GM19328 (cell line): ENCODE results near the gene CRHR2.

Experiments
- ATAC-seq: cut with Tn5 transposase; IDR thresholded peaks from one replicate; pipeline ENCODE4 v1.9.1; 2021; ENCODE audit warnings: mild to moderate bottlenecking, moderate library complexity; ENCODE audit not compliant: unreplicated experiment

Gene CRHR2

DNA sequence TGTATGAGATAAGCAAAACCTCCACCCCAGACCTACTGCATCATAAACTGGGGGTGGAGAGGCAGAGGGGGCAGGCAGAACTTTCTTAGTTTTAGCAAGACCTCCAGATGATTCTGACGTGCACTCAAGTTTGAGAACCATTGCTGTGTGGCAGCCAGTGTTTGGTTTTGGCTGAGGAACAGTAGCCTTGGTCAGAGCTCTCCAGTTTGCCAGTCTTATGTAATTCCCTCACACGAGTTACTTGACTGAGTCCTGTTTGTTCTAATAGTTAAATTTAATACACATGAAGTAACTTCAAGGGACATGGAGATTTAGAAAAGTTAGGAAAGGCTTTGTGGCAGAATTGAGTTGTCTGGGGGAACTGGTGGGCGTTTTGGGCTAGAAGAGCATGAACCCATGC, 49.0 kb downstream of the CRHR2 start:
- ATAC-seq = no peak

DNA sequence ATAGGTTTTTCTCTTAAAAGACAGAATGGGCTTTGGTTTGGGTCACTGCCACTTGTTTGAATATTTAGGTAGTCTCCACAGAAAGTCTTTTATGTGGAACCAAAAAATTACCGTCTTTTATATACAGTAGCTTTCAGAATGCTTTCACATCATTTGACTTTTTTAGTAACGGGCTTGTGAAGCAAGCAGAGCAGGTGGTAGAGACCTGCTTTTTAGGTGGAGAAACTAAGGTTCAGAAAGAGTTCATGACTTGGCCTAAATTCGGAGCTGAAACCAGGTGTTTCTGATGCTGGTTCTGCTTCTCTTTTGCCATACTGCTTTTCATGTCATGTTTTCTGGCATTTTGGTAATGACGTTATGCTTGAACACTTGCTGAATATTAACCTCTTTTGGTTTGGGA, 51.3 kb downstream of the CRHR2 start:
- ATAC-seq = peak; percentile 45

DNA sequence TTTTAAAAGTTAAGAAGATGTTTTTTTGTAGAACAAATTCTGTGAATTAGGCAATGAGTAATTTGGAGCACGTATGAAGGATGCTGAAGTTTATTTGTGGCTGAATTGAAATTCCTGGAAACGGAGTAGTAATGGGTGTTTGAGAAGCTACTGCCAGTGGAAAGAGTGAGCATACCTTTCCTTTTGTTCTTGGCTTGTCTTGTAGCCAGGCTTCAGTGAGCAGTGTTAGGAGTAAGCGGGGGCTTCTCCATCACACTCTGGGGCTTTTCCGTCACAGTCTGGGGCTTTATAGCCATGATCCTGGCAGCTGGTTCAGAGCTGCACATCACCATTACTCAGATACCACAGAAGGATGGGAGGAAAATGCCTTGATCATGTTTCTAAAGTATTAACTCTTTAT, 55.2 kb downstream of the CRHR2 start:
- ATAC-seq = no peak

DNA sequence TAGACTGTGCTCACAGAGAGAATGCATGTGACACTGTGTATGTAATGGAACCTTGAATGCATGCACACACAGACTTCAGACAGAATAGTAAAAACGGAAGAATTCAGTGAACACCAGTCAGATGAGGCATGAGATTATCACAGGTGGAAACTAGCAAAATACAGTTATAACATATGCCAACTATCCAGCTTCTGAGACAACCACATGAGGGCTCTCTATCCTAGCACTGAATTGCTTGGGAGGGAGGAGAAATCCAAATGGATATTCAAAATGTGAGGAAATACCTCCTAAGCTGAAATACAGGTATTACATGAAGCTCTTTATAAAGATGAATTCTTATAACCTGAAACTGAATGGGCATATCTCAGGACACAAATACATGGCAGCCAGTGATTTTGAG, 57.0 kb downstream of the CRHR2 start:
- ATAC-seq = no peak

DNA sequence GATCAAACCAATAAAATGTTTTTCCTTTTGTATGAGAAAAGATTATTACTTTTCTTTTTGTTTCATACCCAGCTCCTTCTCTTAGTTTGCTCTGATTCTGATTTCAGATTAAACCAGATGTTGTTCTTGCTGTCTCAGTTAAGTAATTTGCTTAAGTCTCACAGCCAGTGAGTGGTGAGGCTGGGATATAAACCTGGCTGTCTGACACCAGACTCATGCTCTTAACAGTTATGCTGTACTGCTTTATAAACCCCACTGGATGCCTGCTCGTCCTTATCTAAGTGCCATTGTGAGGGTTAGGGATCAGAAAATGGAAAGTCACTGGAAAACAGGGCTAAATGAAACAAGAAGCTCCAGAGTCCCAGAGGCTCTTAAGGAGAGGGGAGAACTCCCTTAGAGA, 63.3 kb downstream of the CRHR2 start:
- ATAC-seq = no peak

DNA sequence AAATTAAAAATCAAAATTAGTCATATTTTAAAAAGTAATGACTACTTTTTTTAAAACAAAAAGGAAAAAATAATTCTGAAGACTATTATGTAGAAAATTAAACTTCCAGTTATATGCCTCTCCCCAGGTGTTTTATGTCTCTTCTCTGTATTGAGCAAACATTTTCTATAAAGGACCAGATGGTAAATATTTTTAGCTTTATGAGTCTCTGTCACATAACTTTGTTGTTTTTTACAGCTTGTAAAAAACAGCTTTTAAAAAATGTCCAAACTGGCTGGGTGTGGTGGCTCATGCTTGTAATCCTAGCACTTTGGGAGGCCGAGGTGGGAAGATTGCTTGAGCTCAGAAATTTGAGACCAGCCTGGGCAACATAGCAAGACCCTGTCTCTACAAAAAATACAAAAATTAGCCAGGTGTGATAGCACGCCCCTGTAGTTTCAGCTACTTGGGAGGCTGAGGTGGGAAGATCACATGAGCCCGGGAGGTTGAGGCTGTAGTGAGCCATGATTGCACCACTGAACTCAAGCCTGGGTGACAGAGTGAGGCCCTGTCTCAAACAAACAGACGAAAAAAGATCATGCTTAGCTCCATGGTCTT, 64.1 kb downstream of the CRHR2 start:
- no peak for ATAC-seq

DNA sequence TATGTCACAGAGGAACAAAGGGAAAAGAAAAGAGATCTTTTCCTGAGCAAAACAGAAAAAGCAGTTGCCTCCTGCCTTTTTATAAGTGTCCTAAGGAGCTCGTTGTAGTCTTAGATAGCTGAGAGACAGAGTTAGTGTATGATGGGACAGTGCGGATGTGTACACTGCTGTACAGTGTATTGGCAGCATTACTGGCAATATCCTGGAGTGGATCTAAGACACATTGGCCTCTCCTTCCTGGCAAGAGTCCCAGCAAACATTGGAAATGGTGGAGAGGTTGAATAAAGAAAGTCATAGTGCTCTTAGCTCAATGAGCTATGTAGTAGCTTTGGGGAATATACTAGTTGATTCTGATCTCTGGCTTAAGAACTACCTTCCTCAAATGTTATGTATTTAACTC, 64.9 kb downstream of the CRHR2 start:
- ATAC-seq = no peak

DNA sequence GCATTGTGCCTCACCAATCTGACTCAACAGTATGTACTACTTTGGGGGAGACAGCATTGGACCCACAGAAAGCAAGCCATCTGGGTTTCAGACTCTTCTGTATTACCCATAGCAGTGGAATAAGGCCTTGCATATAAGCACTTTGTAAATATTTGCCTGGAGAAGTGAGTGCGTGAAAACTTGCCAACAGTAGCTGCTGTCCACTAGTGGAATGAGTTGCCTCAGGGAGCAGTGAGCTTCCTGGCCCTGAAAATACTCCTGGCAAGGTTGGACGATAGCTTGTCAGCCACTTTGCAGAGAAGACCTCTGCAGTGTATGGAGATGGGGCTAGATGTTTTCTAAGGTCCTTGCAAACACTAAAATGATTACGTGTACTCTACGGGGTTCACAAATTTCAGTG, 65.9 kb downstream of the CRHR2 start:
- ATAC-seq = no peak

DNA sequence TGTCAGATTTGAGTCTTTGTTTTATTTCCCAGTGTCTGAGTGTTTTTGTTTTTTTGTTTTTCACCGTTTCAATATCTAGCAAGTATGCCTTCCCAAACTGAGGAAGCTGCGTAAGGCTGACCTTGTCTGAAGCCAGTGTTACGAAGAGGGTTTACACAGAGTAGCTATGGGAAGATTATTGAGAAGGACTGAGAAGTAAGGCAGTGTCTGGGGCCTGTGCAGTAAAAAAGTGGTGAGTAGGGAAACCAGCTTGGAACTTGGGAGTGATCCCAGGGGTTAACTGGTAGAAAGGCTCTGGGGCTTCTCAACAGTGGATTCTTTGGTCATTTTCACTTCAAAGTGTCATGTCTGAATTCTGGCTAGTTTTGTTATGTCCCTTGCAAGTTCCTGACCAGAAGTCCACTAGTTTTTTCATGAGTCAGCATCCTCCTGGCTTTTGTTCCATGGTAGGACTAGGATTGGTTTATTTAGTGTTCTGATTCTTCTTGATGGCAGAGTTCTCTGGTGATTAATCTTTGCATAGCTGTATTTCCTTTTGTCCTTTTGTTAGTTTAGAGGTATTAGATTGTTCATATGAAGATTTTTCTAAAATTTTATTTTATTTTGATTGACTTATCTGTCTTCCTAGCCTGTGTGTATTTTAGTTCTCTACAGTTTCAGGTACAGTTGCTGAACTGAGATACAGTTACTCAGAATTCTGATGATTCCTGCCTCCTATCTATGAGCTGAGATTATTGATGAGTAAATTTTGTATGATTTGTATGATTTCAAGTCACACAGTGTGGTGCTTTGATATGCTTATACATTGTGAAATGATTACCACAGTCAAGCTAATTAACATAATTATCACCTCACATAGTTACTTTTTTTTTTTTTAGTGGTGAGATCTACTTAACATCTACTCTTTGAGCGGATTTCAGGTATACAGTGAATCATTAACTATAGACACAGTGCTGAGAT, 68.6 kb downstream of the CRHR2 start:
- no peak for ATAC-seq

DNA sequence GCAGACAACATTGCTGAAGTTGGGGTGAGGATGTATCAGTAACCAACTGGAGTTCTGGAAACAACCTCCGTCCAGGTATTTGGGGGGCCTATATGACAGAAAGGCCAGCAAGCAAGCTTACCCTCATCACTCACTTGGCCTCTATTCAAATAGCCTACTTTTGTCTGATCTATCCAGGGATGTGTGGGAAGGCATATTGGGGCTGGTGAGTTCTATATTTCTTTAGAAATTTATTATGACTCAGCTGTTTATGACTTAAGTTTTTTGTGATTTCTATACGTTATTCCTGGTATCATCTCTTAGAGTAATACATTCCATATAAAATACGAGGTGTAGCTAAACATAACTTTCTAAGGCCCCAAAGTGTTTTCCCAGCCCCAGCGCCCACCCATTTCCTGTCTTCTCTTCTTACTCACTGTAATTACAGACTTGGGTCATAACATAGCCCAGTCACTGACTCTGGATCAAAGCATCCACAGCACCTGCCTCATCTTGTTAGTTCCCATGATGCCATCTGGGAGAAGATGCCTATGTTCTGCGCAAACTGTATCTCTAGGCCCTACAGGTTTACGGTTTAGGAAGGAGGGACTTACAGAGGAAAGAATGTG, 69.5 kb downstream of the CRHR2 start:
- no peak for ATAC-seq

DNA sequence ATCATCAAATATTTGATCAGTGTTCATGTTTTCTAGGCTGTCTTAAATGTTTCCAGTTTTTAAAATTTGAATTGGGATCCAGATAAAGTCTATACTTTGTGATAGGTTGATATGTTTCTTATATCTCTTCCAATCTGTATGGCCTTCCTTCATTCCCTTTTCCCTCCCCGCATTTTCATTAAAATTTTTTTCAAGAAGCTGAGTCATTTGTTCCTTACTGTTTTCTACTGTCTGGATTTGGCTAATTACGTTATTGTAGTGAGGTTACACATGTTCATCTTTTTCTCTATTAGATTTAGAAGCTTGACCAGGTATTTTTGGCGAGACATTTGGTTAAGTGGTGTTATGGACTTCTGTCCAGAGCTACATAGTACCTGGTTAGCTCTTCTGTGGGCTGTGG, 76.4 kb downstream of the CRHR2 start:
- no peak for ATAC-seq

DNA sequence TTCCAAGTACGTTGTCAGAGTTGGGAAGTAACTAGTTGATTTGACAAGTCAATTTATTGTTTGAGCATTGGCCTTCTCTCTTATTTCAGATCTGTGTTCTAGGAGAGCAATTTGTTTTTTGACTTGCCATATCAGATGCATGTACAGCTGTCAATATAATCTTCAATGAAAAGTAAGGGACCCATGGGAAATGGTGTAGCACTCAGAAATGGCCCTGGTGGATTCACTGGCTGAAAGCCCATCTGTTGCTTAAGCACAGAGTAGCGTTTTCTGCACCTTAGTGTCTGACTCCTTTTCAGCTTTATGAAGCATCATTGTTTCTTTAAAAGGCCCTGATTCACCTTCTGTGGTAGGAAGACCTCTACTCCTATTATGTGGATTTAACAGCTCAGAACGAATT, 77.4 kb downstream of the CRHR2 start:
- no peak for ATAC-seq
